B cell (primary cell): ENCODE measurements around the gene PTPN20. TPM values are rescaled to one million over a fixed set of nuclear protein-coding genes. Genes with fewer than 3 reads are reported as not detected.

ENCODE experiments used
- ATAC-seq: fragments of 200-7000 bp; cut with Tn5 transposase; one replicate; pipeline ENCODE4 v1.10.0; 2021; ENCODE audit warnings: low read depth, mild to moderate bottlenecking, moderate number of reproducible peaks, moderate library complexity
- CTCF ChIA-PET: fragments of 350-600 bp; sonication (Branson Sonifier 250); formaldehyde crosslinking; loops from one replicate; lab custom pipeline; 2021; ENCODE audit warnings: antibody characterized with exemption, inconsistent platforms; lab: Charles Lee
- POLR2A ChIA-PET: fragments of 350-600 bp; sonication (Branson Sonifier 250); formaldehyde crosslinking; loops from one replicate; lab custom pipeline; 2021; ENCODE audit warnings: antibody characterized with exemption; lab: Charles Lee
- DNase-seq: peaks from one replicate; pipeline ENCODE4 v3.0.0; 2013
- H2AFZ ChIP-seq: 2 replicates; pipeline ENCODE4 v1.6.1; 2012; ENCODE audit warnings: mild to moderate bottlenecking, low read depth, low read length; ENCODE audit not compliant: insufficient read depth, poor library complexity, severe bottlenecking
- H3K27ac ChIP-seq, 2 donors: 1 replicate in 1 of 2; 2 replicates in 1 of 2; pipeline ENCODE4 v1.5.1; 2012 to 2013; ENCODE audit warnings: low read length in 2 of 2, mild to moderate bottlenecking in 2 of 2, moderate library complexity in 1 of 2
- H3K27me3 ChIP-seq, 4 experiments: fragments of 200-600 bp in 1 of 4; sonication (generic) in 1 of 4; replicated peaks in 1 of 4; 1 replicate in 2 of 4; 2 replicates in 2 of 4; pipeline versions ENCODE4 v1.6.1 to v1.7.0; 2013 to 2016; ENCODE audit warnings: low read length in 3 of 4, mild to moderate bottlenecking in 2 of 4, mixed read lengths in 1 of 4, moderate library complexity in 1 of 4; ENCODE audit not compliant: insufficient read depth in 4 of 4, control insufficient read depth in 3 of 4; ENCODE audit errors: control extremely low read depth in 1 of 4
- H3K36me3 ChIP-seq, 2 experiments: replicated peaks in 1 of 2; 1 replicate in 1 of 2; 2 replicates in 1 of 2; pipeline versions ENCODE4 v1.6.1 to v1.7.1; 2013; ENCODE audit warnings: low read length in 1 of 2; ENCODE audit not compliant: insufficient read depth in 2 of 2, control insufficient read depth in 1 of 2; ENCODE audit errors: control extremely low read depth in 1 of 2, extremely low read depth in 1 of 2
- H3K4me1 ChIP-seq, 2 donors: fragments of 200-600 bp in 1 of 2; sonication (generic) in 1 of 2; 1 replicate in 1 of 2; 2 replicates in 1 of 2; pipeline versions ENCODE4 v1.5.1 to v1.6.1; 2013 to 2017; ENCODE audit warnings: low read length in 2 of 2; ENCODE audit not compliant: control insufficient read depth in 2 of 2, insufficient read depth in 2 of 2
- H3K4me2 ChIP-seq: replicated peaks from 2 replicates; pipeline ENCODE3; 2012; ENCODE audit warnings: mild to moderate bottlenecking, low read depth, low read length; ENCODE audit not compliant: poor library complexity, severe bottlenecking
- H3K4me3 ChIP-seq, 5 experiments: fragments of 200-600 bp in 1 of 5; sonication (generic) in 1 of 5; 1 replicate in 3 of 5; 2 replicates in 2 of 5; pipeline versions ENCODE4 v1.5.1 to v1.7.0; 2011 to 2016; ENCODE audit warnings: low read length in 4 of 5, mild to moderate bottlenecking in 4 of 5, low read depth in 2 of 5, control low read depth in 1 of 5, moderate library complexity in 1 of 5; ENCODE audit not compliant: insufficient read depth in 1 of 5; ENCODE audit errors: control extremely low read depth in 1 of 5, extremely low read depth in 1 of 5
- H3K79me2 ChIP-seq: fragments of 200-600 bp; sonication (generic); one replicate; pipeline ENCODE4 v1.6.0; 2016; ENCODE audit warnings: low read length; ENCODE audit not compliant: control insufficient read depth, insufficient read depth
- H3K9ac ChIP-seq: fragments of 200-600 bp; sonication (generic); 2 replicates; pipeline ENCODE4 v1.6.1; 2017; ENCODE audit warnings: mild to moderate bottlenecking, low read length, moderate library complexity
- H3K9me3 ChIP-seq, 3 donors: one replicate each; pipeline versions ENCODE4 v1.6.1 to v1.7.1; 2013; ENCODE audit warnings: low read length in 2 of 3; ENCODE audit not compliant: control insufficient read depth in 2 of 3, insufficient read depth in 1 of 3; ENCODE audit errors: control extremely low read depth in 1 of 3
- H4K20me1 ChIP-seq: 2 replicates; pipeline ENCODE4 v1.6.0; 2012; ENCODE audit warnings: mild to moderate bottlenecking, low read length; ENCODE audit not compliant: insufficient read depth, control insufficient read depth, poor library complexity, severe bottlenecking
- H3K27ac Mint-ChIP-seq: one replicate; pipeline ENCODE4 v1.8.0; 2021; ENCODE audit warnings: mixed read lengths
- H3K27me3 Mint-ChIP-seq: one replicate; pipeline ENCODE4 v1.8.0; 2021; ENCODE audit warnings: mixed read lengths
- H3K4me1 Mint-ChIP-seq: one replicate; pipeline ENCODE4 v1.8.0; 2021; ENCODE audit warnings: mixed read lengths
- H3K4me3 Mint-ChIP-seq: one replicate; pipeline ENCODE4 v1.8.0; 2021; ENCODE audit warnings: mixed read lengths
- H3K9me3 Mint-ChIP-seq: one replicate; pipeline ENCODE4 v1.8.0; 2022; ENCODE audit warnings: mixed read lengths; ENCODE audit not compliant: insufficient read depth
- EZH2 ChIP-seq: IDR thresholded peaks from 2 replicates; pipeline ENCODE4 v1.6.1; 2012; ENCODE audit warnings: borderline replicate concordance, low read depth, mild to moderate bottlenecking, moderate library complexity, low read length; ENCODE audit not compliant: insufficient read depth, poor library complexity, severe bottlenecking
- WGBS: methylation state at CpG from one replicate; pipeline ENCODE4 v1.1.5; 2013; ENCODE audit warnings: missing lambda C conversion rate; ENCODE audit not compliant: insufficient coverage; 5-methylcytosine and 5-hydroxymethylcytosine counted together
- intact Hi-C: fragments of 100-400 bp; cut with micrococcal nuclease; formaldehyde crosslinking; loops from one replicate; pipeline ENCODE4 v1.10.0; 2022
- polyA plus RNA-seq: library from polyadenylated mRNA; depleted of rRNA; stranded (reverse); fragments of >200 nt; gene quantifications from 2 replicates; pipeline ENCODE4 v1.2.3, GENCODE V29; 2012
- total RNA-seq, 2 donors: library from RNA; stranded (reverse); fragments of 120-200 nt in 1 of 2; gene quantifications; 1 replicate in 1 of 2; 2 replicates in 1 of 2; pipeline versions ENCODE4 v1.2.3 to v1.2.4, GENCODE V29; 2013 to 2022
- TF ChIP-seq, protein P1 (sequence below): fragments of 200-600 bp; IDR thresholded peaks from one replicate; pipeline ENCODE4 v1.8.0; 2022; ENCODE audit warnings: antibody characterized with exemption, mild to moderate bottlenecking

The PTPN20 gene
- total and polyA plus RNA-seq, 2 donors (not counting 1 experiment from before 2014, with no cell fraction given) = 0.24 to 4.2 TPM

DNA sequence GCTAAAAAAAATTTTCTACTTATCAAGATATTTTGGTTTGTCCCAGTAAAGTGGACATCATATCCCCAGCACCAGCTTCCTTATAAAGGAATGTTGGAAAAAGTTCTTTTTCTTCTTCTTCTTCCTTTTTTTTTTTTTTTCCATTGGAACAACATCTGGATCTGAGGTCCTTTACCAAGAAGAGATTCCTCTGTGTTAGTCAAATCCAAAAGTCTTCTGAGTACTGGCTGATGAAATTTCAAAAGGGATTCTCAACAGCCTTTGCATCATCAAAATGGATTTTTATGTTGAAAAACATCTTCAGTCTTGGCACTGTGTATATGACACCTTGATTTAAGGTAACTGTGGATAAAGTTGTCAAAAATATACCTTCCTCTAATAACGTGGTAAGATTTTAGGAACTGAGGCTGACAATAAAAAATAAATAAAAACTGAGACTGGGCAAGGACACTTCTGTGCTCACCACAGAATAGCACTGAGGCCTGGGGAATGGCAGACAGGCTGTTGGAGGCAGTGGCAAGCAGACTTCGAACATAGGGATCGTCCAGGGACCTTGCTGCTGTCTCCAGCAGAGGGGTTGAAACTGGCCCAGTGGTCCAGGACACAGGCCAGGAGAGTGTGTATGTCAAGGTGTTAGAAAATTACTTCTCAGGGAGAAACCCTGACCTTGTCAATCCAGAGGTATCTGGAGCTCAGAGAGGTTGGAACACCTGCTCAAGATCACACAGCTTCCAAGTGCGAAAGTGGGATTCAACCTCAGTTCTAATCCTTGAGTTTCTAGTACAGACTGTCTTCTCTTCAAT lies 130.4 kb downstream of the PTPN20 start:
- H3K4me3 Mint-ChIP-seq = no peak overlapping the region
- H3K9me3 Mint-ChIP-seq = no peaks in the 10 kb centered on the region
- CTCF ChIA-PET = interaction anchor here (9.0 kb wide), 1 partner anchor 270 kb away, joined by 201 read pairs; no protein-coding TSS in a partner anchor
- H3K4me1 ChIP-seq = no peaks in the 10 kb centered on the region
- no peaks in the 10 kb centered on the region for H3K79me2 ChIP-seq
- H3K4me3 ChIP-seq = no peak overlapping the region
- no peaks in the 10 kb centered on the region for H3K9me3 ChIP-seq
- H3K4me1 Mint-ChIP-seq = no peaks in the 10 kb centered on the region
- H3K4me2 ChIP-seq = no peak overlapping the region
- no peak overlapping the region for H3K27ac Mint-ChIP-seq
- no peaks in the 10 kb centered on the region for H3K36me3 ChIP-seq
- H3K27ac ChIP-seq = no peak overlapping the region
- no peak overlapping the region for H3K9ac ChIP-seq
- no peak overlapping the region for H2AFZ ChIP-seq
- POLR2A ChIA-PET = no interaction called here
- H4K20me1 ChIP-seq = no peaks in the 10 kb centered on the region
- ATAC-seq = no peak
- intact Hi-C loops = no loop called here
- H3K27me3 Mint-ChIP-seq = no peaks in the 10 kb centered on the region
- TF ChIP-seq EZH2 = no peak
- TF ChIP-seq, protein P1, sequence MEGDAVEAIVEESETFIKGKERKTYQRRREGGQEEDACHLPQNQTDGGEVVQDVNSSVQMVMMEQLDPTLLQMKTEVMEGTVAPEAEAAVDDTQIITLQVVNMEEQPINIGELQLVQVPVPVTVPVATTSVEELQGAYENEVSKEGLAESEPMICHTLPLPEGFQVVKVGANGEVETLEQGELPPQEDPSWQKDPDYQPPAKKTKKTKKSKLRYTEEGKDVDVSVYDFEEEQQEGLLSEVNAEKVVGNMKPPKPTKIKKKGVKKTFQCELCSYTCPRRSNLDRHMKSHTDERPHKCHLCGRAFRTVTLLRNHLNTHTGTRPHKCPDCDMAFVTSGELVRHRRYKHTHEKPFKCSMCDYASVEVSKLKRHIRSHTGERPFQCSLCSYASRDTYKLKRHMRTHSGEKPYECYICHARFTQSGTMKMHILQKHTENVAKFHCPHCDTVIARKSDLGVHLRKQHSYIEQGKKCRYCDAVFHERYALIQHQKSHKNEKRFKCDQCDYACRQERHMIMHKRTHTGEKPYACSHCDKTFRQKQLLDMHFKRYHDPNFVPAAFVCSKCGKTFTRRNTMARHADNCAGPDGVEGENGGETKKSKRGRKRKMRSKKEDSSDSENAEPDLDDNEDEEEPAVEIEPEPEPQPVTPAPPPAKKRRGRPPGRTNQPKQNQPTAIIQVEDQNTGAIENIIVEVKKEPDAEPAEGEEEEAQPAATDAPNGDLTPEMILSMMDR = no peak
- 90% methylated on average over 2 of the region's 4 CpGs for WGBS
- no peak for DNase-seq
- no peaks in the 10 kb centered on the region for H3K27me3 ChIP-seq

DNA sequence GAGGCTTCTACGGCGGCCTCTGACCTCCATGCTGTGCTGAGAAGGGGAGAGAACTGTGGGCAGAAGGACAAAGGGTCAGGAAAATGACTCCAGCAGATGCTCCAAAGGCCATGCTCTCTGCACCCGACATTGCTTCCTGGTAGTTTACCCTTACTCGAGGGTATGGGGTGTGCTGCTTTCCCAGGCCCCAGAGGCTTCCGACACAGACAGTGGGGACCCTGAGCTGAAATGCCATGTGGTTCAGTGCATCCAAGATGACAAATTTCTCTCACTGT lies 130.9 kb downstream of the PTPN20 start:
- CTCF ChIA-PET = interaction anchor here (0.9 to 9.0 kb wide), 2 partner anchors 9 to 270 kb away, joined by 3 to 201 read pairs; no protein-coding TSS in a partner anchor
- no peaks in the 10 kb centered on the region for H3K79me2 ChIP-seq
- H2AFZ ChIP-seq = no peak overlapping the region
- Mint-ChIP-seq H3K27ac (no peak overlapping the region), H3K4me1 (no peaks in the 10 kb centered on the region), H3K27me3 (no peaks in the 10 kb centered on the region), H3K9me3 (no peaks in the 10 kb centered on the region), H3K4me3 (no peak overlapping the region)
- H3K36me3 ChIP-seq = no peaks in the 10 kb centered on the region
- POLR2A ChIA-PET = no interaction called here
- H3K9ac ChIP-seq = no peak overlapping the region
- intact Hi-C loops = no loop called here
- 90% methylated on average over 4 of the region's 5 CpGs for WGBS
- TF ChIP-seq EZH2 = no peak
- TF ChIP-seq, protein P1 = no peak
- no peaks in the 10 kb centered on the region for H4K20me1 ChIP-seq
- H3K4me1 ChIP-seq = no peaks in the 10 kb centered on the region
- no peaks in the 10 kb centered on the region for H3K9me3 ChIP-seq
- no peaks in the 10 kb centered on the region for H3K27me3 ChIP-seq
- no peak overlapping the region for H3K27ac ChIP-seq
- DNase-seq (no peak), ATAC-seq (no peak)
- H3K4me3 ChIP-seq = no peak overlapping the region
- no peak overlapping the region for H3K4me2 ChIP-seq
